SK-N-SH treated with all-trans-retinoic acid at 6 μM for 48 hours (cell line): ENCODE data around the gene CORO7.

ENCODE experiments used
- ATAC-seq: fragments of 200-7000 bp; cut with Tn5 transposase; 3 replicates; pipeline ENCODE4 v1.9.1; 2020; ENCODE audit warnings: mild to moderate bottlenecking, moderate library complexity
- ARNTL ChIP-seq: fragments of 450-650 bp; formaldehyde crosslinking; IDR thresholded peaks from 2 replicates; pipeline ENCODE4 v1.5.0; 2020; ENCODE audit warnings: low read depth, mild to moderate bottlenecking, moderate library complexity, borderline replicate concordance
- BACH2 ChIP-seq: fragments of 250-450 bp; sonication (Bioruptor Pico); IDR thresholded peaks from 2 replicates; pipeline ENCODE4 v1.9.0; 2021; ENCODE audit warnings: mild to moderate bottlenecking, borderline replicate concordance
- CREB5 ChIP-seq: fragments of 250-450 bp; sonication (Bioruptor Pico); IDR thresholded peaks from 2 replicates; pipeline ENCODE4 v1.5.1; 2020; ENCODE audit warnings: low read depth, mild to moderate bottlenecking, moderate library complexity
- CSRNP3 ChIP-seq: fragments of 250-450 bp; sonication (Bioruptor Pico); IDR thresholded peaks from 2 replicates; pipeline ENCODE4 v1.5.1; 2021; ENCODE audit warnings: mild to moderate bottlenecking, moderate library complexity
- ESRRG ChIP-seq: fragments of 250-450 bp; sonication (Bioruptor Pico); IDR thresholded peaks from 2 replicates; pipeline ENCODE4 v1.6.1; 2021; ENCODE audit warnings: mild to moderate bottlenecking
- GLIS3 ChIP-seq: fragments of 250-450 bp; sonication (Bioruptor Pico); IDR thresholded peaks from 2 replicates; pipeline ENCODE4 v1.5.0; 2020; ENCODE audit warnings: mild to moderate bottlenecking, moderate library complexity
- ISL1 ChIP-seq: fragments of 250-450 bp; sonication (Bioruptor Pico); IDR thresholded peaks from 2 replicates; pipeline ENCODE4 v2.1.2; 2022; ENCODE audit warnings: mild to moderate bottlenecking, moderate library complexity
- OSR1 ChIP-seq: fragments of 250-450 bp; sonication (Bioruptor Pico); IDR thresholded peaks from 2 replicates; pipeline ENCODE4 v1.8.0; 2022; ENCODE audit warnings: moderate library complexity, mild to moderate bottlenecking, inconsistent platforms
- PATZ1 ChIP-seq: fragments of 250-450 bp; sonication (Bioruptor Pico); IDR thresholded peaks from 2 replicates; pipeline ENCODE4 v1.8.0; 2020; ENCODE audit warnings: mild to moderate bottlenecking, moderate library complexity, borderline replicate concordance
- POU6F1 ChIP-seq: fragments of 250-450 bp; sonication (Bioruptor Pico); IDR thresholded peaks from 2 replicates; pipeline ENCODE4 v1.8.0; 2021; ENCODE audit warnings: low read depth, mild to moderate bottlenecking, moderate library complexity, borderline replicate concordance
- RARB ChIP-seq: fragments of 250-450 bp; sonication (Bioruptor Pico); IDR thresholded peaks from 2 replicates; pipeline ENCODE4 v1.8.0; 2021; ENCODE audit warnings: mild to moderate bottlenecking, moderate library complexity
- SNAI2 ChIP-seq: fragments of 250-450 bp; sonication (Bioruptor Pico); IDR thresholded peaks from 2 replicates; pipeline ENCODE4 v1.5.0; 2020; ENCODE audit warnings: mild to moderate bottlenecking, moderate library complexity
- TCF4 ChIP-seq: fragments of 250-450 bp; sonication (Bioruptor Pico); IDR thresholded peaks from 2 replicates; pipeline ENCODE4 v1.8.0; 2021; ENCODE audit warnings: mild to moderate bottlenecking, moderate library complexity, borderline replicate concordance
- TOX ChIP-seq: fragments of 250-450 bp; sonication (Bioruptor Pico); IDR thresholded peaks from 2 replicates; pipeline ENCODE4 v1.8.0; 2021; ENCODE audit warnings: mild to moderate bottlenecking, moderate library complexity, borderline replicate concordance
- TSHZ2 ChIP-seq: fragments of 250-450 bp; sonication (Bioruptor Pico); IDR thresholded peaks from 2 replicates; pipeline ENCODE4 v1.5.0; 2020; ENCODE audit warnings: mild to moderate bottlenecking, moderate library complexity
- ZC3H10 ChIP-seq: fragments of 250-450 bp; sonication (Bioruptor Pico); IDR thresholded peaks from 2 replicates; pipeline ENCODE4 v1.5.1; 2021; ENCODE audit warnings: mild to moderate bottlenecking, moderate library complexity
- ZFP3 ChIP-seq: fragments of 250-450 bp; sonication (Bioruptor Pico); IDR thresholded peaks from 2 replicates; pipeline ENCODE4 v1.5.0; 2020; ENCODE audit warnings: mild to moderate bottlenecking, moderate library complexity
- ZFP30 ChIP-seq: fragments of 450-650 bp; formaldehyde crosslinking; IDR thresholded peaks from 2 replicates; pipeline ENCODE4 v1.5.0; 2022; ENCODE audit warnings: mild to moderate bottlenecking, moderate library complexity
- ZNF565 ChIP-seq: fragments of 450-650 bp; formaldehyde crosslinking; conservative IDR thresholded peaks from 2 replicates; pipeline ENCODE4 v1.5.0; 2020; ENCODE audit warnings: low read depth, mild to moderate bottlenecking, moderate library complexity
- ZNF70 ChIP-seq: fragments of 450-650 bp; formaldehyde crosslinking; IDR thresholded peaks from 2 replicates; pipeline ENCODE4 v1.5.0; 2020; ENCODE audit warnings: mild to moderate bottlenecking, moderate library complexity

CORO7 gene

GRCh38 chr16:4389051-4389955 is 27.1 kb downstream of the CORO7 start:
- no peak for ATAC-seq
- TF ChIP-seq ZNF70 (CRISPR knock-in tag), result no peak
- no peak for TF ChIP-seq BACH2
- no peak for TF ChIP-seq ZFP30
- no peak for TF ChIP-seq ZFP3 (CRISPR knock-in tag)

- TF ChIP-seq ARNTL (CRISPR knock-in tag), result no peak
- no peak for TF ChIP-seq CSRNP3
- no peak for TF ChIP-seq PATZ1 (CRISPR knock-in tag)
- TF ChIP-seq TSHZ2 (CRISPR knock-in tag), result no peak
- no peak for TF ChIP-seq GLIS3 (CRISPR knock-in tag)
- TF ChIP-seq TOX (CRISPR knock-in tag), result no peak
- ATAC-seq, result no peak
Measured at GRCh38 chr16:4388271-4389021, 27.9 kb downstream of the CORO7 start.

GRCh38 chr16:4387781-4388180 is 28.6 kb downstream of the CORO7 start:
- no peak for ATAC-seq
- TF ChIP-seq GLIS3 (CRISPR knock-in tag) (no peak), ZFP3 (CRISPR knock-in tag) (no peak), ZNF565 (CRISPR knock-in tag) (no peak), RARB (CRISPR knock-in tag) (no peak), TOX (CRISPR knock-in tag) (no peak), ZC3H10 (CRISPR knock-in tag) (no peak), POU6F1 (CRISPR knock-in tag) (no peak), ISL1 (CRISPR knock-in tag) (no peak), OSR1 (CRISPR knock-in tag) (no peak), ESRRG (CRISPR knock-in tag) (no peak), TCF4 (CRISPR knock-in tag) (no peak), SNAI2 (CRISPR knock-in tag) (no peak), CREB5 (no peak)
